HepG2 (cell line): ENCODE data around the gene ADCY1. TPM values are rescaled to one million over a fixed set of nuclear protein-coding genes. Genes with fewer than 3 reads are reported as not detected.

Source experiments
- ARID3A ChIP-seq: IDR thresholded peaks from 2 replicates; pipeline ENCODE4 v1.6.1; 2012; ENCODE audit warnings: low read depth, low read length, improper control_type of control experiment
- BCL6 ChIP-seq: IDR thresholded peaks from 2 replicates; pipeline ENCODE4 v1.6.1; 2016; ENCODE audit warnings: missing genetic modification reagents, missing compliant biosample characterization
- BRCA1 ChIP-seq: sonication (generic); formaldehyde crosslinking; IDR thresholded peaks from 2 replicates; pipeline ENCODE4 v1.4.0; 2020; ENCODE audit warnings: missing genetic modification reagents
- CREB1 ChIP-seq, 2 experiments: fragments of 450-650 bp in 1 of 2; IDR thresholded peaks; 2 replicates each; pipeline ENCODE4 v1.6.1; 2016 to 2017; ENCODE audit warnings: control low read depth in 1 of 2, mild to moderate bottlenecking in 1 of 2, missing compliant biosample characterization in 1 of 2, missing genetic modification characterization in 1 of 2
- DNMT3B ChIP-seq: conservative IDR thresholded peaks from 2 replicates; pipeline ENCODE4 v1.6.1; 2016; ENCODE audit warnings: missing biosample characterization, control low read depth
- EEA1 ChIP-seq: sonication (generic); formaldehyde crosslinking; IDR thresholded peaks from 2 replicates; pipeline ENCODE4 v1.5.1; 2020; ENCODE audit warnings: mild to moderate bottlenecking, missing genetic modification reagents, borderline replicate concordance
- FOSL2 ChIP-seq: sonication (generic); formaldehyde crosslinking; IDR thresholded peaks from 2 replicates; pipeline ENCODE4 v1.4.0; 2020; ENCODE audit warnings: missing genetic modification reagents
- FOXK1 ChIP-seq: sonication (generic); formaldehyde crosslinking; IDR thresholded peaks from 2 replicates; pipeline ENCODE4 v1.4.0; 2020; ENCODE audit warnings: low read depth, missing genetic modification reagents, borderline replicate concordance
- GATAD2A ChIP-seq: IDR thresholded peaks from 2 replicates; pipeline ENCODE4 v1.6.1; 2016
- GMEB1 ChIP-seq: sonication (generic); formaldehyde crosslinking; IDR thresholded peaks from 2 replicates; pipeline ENCODE4 v1.5.1; 2020; ENCODE audit warnings: missing genetic modification reagents, mild to moderate bottlenecking, borderline replicate concordance
- GPBP1L1 ChIP-seq: sonication (generic); formaldehyde crosslinking; IDR thresholded peaks from 2 replicates; pipeline ENCODE4 v1.5.0; 2020; ENCODE audit warnings: mild to moderate bottlenecking, missing genetic modification reagents
- HHEX ChIP-seq: IDR thresholded peaks from 2 replicates; pipeline ENCODE4 v1.6.1; 2016; ENCODE audit warnings: control low read depth
- PPARG ChIP-seq: conservative IDR thresholded peaks from 2 replicates; pipeline ENCODE4 v1.6.1; 2016; ENCODE audit warnings: missing biosample characterization, missing genetic modification reagents
- RARA ChIP-seq: IDR thresholded peaks from 2 replicates; pipeline ENCODE4 v1.6.1; 2016; ENCODE audit warnings: missing genetic modification reagents, missing compliant biosample characterization
- RXRB ChIP-seq: IDR thresholded peaks from 2 replicates; pipeline ENCODE4 v1.6.1; 2016; ENCODE audit warnings: borderline replicate concordance, missing genetic modification reagents, missing compliant biosample characterization
- ZNF263 ChIP-seq: sonication (generic); formaldehyde crosslinking; IDR thresholded peaks from 2 replicates; pipeline ENCODE4 v1.4.0; 2020; ENCODE audit warnings: missing genetic modification reagents
- ZNF800 ChIP-seq: sonication (generic); formaldehyde crosslinking; IDR thresholded peaks from 2 replicates; pipeline ENCODE4 v1.4.0; 2020; ENCODE audit warnings: missing genetic modification reagents
- ZSCAN5A ChIP-seq: sonication (generic); formaldehyde crosslinking; IDR thresholded peaks from 2 replicates; pipeline ENCODE4 v1.8.0; 2022; ENCODE audit warnings: mild to moderate bottlenecking, missing genetic modification reagents, borderline replicate concordance
- polyA plus RNA-seq, 8 experiments: library from polyadenylated mRNA; depleted of rRNA in 3 of 8; stranded (reverse) in 7 of 8; unstranded in 1 of 8; fragments of >200 nt; fragmentation: Illumina TruSeq in 4 of 8; extraction: Trizol in 4 of 8; gene quantifications; 2 replicates each; pipeline versions ENCODE4 v1.2.1 to v1.2.3, GENCODE V29; 2011 to 2016; ENCODE audit warnings: low read depth in 4 of 8, missing spikeins in 1 of 8, mixed read lengths in 1 of 8; ENCODE audit not compliant: insufficient read depth in 1 of 8
- total RNA-seq, 5 experiments: library from RNA; depleted of rRNA; stranded (reverse); fragments of >200 nt; fragmentation: Illumina TruSeq; extraction: Trizol; gene quantifications; 2 replicates each; pipeline ENCODE4 v1.2.3, GENCODE V29; 2016; ENCODE audit warnings: low read depth in 1 of 5
- TF ChIP-seq, protein P1 (sequence below): sonication (generic); formaldehyde crosslinking; conservative IDR thresholded peaks from 2 replicates; pipeline ENCODE4 v1.4.0; 2020; ENCODE audit warnings: mild to moderate bottlenecking, missing genetic modification reagents, moderate library complexity

Gene ADCY1
- total and polyA plus RNA-seq, 2 of the 13 experiments (the other 11 are each of a cell fraction or from before 2014, with no cell fraction given): 0.80 to 1.2 TPM

DNA sequence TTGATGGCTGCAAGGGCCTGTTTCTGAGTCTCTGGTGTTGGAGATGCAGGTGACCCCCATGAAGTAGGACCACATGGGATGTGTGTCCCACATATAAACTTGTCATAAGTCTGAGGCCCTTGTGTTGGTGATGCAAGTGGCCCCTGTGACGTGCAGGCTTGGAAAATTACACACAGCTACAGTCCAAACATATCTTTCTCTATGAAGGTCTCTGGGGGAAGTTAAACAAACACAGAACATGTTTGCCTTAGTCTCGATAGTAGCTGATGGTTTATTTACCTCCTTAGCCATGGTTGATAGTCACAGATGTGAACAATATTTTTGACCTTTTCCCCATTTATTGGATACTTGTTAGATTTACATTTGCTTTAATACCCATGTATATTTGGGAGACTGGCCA, 64.7 kb downstream of the ADCY1 start (continued):
- no peak for TF ChIP-seq GPBP1L1
- TF ChIP-seq, protein P1, sequence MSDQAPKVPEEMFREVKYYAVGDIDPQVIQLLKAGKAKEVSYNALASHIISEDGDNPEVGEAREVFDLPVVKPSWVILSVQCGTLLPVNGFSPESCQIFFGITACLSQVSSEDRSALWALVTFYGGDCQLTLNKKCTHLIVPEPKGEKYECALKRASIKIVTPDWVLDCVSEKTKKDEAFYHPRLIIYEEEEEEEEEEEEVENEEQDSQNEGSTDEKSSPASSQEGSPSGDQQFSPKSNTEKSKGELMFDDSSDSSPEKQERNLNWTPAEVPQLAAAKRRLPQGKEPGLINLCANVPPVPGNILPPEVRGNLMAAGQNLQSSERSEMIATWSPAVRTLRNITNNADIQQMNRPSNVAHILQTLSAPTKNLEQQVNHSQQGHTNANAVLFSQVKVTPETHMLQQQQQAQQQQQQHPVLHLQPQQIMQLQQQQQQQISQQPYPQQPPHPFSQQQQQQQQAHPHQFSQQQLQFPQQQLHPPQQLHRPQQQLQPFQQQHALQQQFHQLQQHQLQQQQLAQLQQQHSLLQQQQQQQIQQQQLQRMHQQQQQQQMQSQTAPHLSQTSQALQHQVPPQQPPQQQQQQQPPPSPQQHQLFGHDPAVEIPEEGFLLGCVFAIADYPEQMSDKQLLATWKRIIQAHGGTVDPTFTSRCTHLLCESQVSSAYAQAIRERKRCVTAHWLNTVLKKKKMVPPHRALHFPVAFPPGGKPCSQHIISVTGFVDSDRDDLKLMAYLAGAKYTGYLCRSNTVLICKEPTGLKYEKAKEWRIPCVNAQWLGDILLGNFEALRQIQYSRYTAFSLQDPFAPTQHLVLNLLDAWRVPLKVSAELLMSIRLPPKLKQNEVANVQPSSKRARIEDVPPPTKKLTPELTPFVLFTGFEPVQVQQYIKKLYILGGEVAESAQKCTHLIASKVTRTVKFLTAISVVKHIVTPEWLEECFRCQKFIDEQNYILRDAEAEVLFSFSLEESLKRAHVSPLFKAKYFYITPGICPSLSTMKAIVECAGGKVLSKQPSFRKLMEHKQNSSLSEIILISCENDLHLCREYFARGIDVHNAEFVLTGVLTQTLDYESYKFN (CRISPR knock-in tag): 0 out of 2 replicates have a peak, but pooled peaks have one; percentile 26
- peak; percentile 30; the same call in 1 of the 2 replicates for TF ChIP-seq FOSL2
- peak; percentile 77 for TF ChIP-seq RXRB (CRISPR knock-in tag)
- TF ChIP-seq GATAD2A (CRISPR knock-in tag): peak; percentile 63
- no peak for TF ChIP-seq GMEB1 (CRISPR knock-in tag)
- TF ChIP-seq ZSCAN5A (CRISPR knock-in tag): no peak
- TF ChIP-seq RARA (CRISPR knock-in tag): peak; percentile 33; the same call in 1 of the 2 replicates
- TF ChIP-seq CREB1 (IDR thresholded peaks at IDR 0.05): peak; percentile 63
- TF ChIP-seq CREB1 (CRISPR knock-in tag; IDR thresholded peaks at IDR 0.05): peak; percentile 40; the same call in 1 of the 2 replicates
- no peak for TF ChIP-seq ZNF263 (CRISPR knock-in tag)
- TF ChIP-seq BRCA1: no peak
- peak; percentile 41; the same call in 1 of the 2 replicates for TF ChIP-seq BCL6 (CRISPR knock-in tag)
- TF ChIP-seq PPARG (CRISPR knock-in tag): peak; percentile 75
- peak; percentile 95 for TF ChIP-seq HHEX (CRISPR knock-in tag)
- TF ChIP-seq DNMT3B: no peak
- no peak for TF ChIP-seq EEA1
- TF ChIP-seq FOXK1: peak; percentile 40; the same call in 1 of the 2 replicates
- peak; percentile 17; the same call in 1 of the 2 replicates for TF ChIP-seq ARID3A
- no peak for TF ChIP-seq ZNF800 (CRISPR knock-in tag)
